ENCODE data around the gene FBXL17. TPM values are rescaled to one million over a fixed set of nuclear protein-coding genes. Genes with fewer than 3 reads are reported as not detected.

FBXL17 gene
- total RNA-seq, 1 donor from 2014 or later: 4.2 TPM

GRCh38 chr5:107959573-107960279 is 422.2 kb downstream of the FBXL17 start:
- no peak overlapping the region for H3K4me3 ChIP-seq (ENCODE audit: low read depth, low read length)
- TF ChIP-seq CTCF (conservative IDR thresholded peaks at IDR 0.05; ENCODE audit: low read depth, low read length): no peak
- DNase-seq (ENCODE audit: low read depth): no peak

- DNase-seq (ENCODE audit: low read depth): no peak
- H3K4me3 ChIP-seq (ENCODE audit: low read depth, low read length): no peak overlapping the region
- TF ChIP-seq CTCF (conservative IDR thresholded peaks at IDR 0.05; ENCODE audit: low read depth, low read length): no peak
Observed at GRCh38 chr5:107958861-107959260, 423.0 kb downstream of the FBXL17 start.

- no peak overlapping the region for H3K4me3 ChIP-seq (ENCODE audit: low read depth, low read length)
- no peak for TF ChIP-seq CTCF (conservative IDR thresholded peaks at IDR 0.05; ENCODE audit: low read depth, low read length)
- no peak for DNase-seq (ENCODE audit: low read depth)
Observed at GRCh38 chr5:107958432-107958831, 423.5 kb downstream of the FBXL17 start.

GRCh38 chr5:107957051-107957450 is 424.8 kb downstream of the FBXL17 start:
- no peak for DNase-seq (ENCODE audit: low read depth)
- no peak for TF ChIP-seq CTCF (conservative IDR thresholded peaks at IDR 0.05; ENCODE audit: low read depth, low read length)
- no peak overlapping the region for H3K4me3 ChIP-seq (ENCODE audit: low read depth, low read length)

GRCh38 chr5:107955321-107955720 is 426.6 kb downstream of the FBXL17 start:
- DNase-seq (ENCODE audit: low read depth): no peak
- no peak for TF ChIP-seq CTCF (conservative IDR thresholded peaks at IDR 0.05; ENCODE audit: low read depth, low read length)
- H3K4me3 ChIP-seq (ENCODE audit: low read depth, low read length): no peak overlapping the region

GRCh38 chr5:107954254-107954653 is 427.6 kb downstream of the FBXL17 start:
- TF ChIP-seq CTCF (conservative IDR thresholded peaks at IDR 0.05; ENCODE audit: low read depth, low read length): no peak
- H3K4me3 ChIP-seq (ENCODE audit: low read depth, low read length): no peak overlapping the region
- DNase-seq (ENCODE audit: low read depth): no peak

GRCh38 chr5:107952450-107952849 is 429.4 kb downstream of the FBXL17 start:
- TF ChIP-seq CTCF (conservative IDR thresholded peaks at IDR 0.05; ENCODE audit: low read depth, low read length): no peak
- no peak for DNase-seq (ENCODE audit: low read depth)
- H3K4me3 ChIP-seq (ENCODE audit: low read depth, low read length): no peak overlapping the region

Data from epithelial cell of proximal tubule (primary cell).